ENCODE measurements around the gene LSM2. TPM values are rescaled to one million over a fixed set of nuclear protein-coding genes. Genes with fewer than 3 reads are reported as not detected.

Gene LSM2
- total and polyA plus RNA-seq, 9 of the 15 experiments (the other 6 are each of a cell fraction or from before 2014, with no cell fraction given), result 154 to 407 (median 223) TPM

DNA sequence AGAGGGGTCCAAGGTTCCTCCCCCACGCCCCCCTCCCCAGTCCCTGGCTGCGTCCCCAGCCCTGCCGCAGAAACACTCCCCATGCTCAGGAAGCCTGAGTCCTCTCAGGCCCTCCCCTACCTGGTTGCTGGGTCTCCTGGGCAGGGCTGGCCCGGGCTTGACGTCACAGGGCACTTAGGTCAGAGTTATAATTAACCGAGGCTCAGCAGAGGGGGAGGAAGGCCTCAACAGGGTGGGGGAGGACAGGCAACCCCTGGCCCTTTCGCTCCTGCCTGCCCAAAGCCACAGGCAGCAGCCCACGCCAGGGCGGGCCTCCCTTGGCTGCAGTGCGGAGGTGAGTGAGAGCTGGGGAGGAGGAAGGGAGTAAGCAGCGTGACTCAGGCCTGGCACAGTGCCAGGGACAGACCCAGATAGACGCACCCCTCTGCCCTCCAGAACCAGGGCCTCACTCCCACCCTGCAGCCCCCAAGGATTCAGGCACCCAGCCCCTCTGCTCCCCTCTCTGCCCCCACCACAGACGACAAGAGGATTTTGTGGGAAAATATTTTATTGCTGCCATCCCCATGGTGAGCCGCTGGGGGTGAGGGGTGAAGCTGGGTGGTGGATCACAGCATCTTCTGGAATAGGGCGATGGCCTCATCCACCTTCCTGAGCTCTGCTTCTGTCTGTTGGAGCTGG, 29.6 kb downstream of the LSM2 start, which contains the start of gene VWA7 (continued):
- TF ChIP-seq ZHX1 (conservative IDR thresholded peaks at IDR 0.05; ENCODE audit: low read length) (peak; percentile 81; the same call in 1 of the 2 replicates), YY1 (IDR thresholded peaks at IDR 0.05; ENCODE audit: borderline replicate concordance in 1 of 3, control insufficient read depth in 1 of 3, extremely low read depth in 1 of 3, insufficient read depth in 3 of 3, insufficient read length in 1 of 3, insufficient replicate concordance in 2 of 3, low read depth in 1 of 3, low read length in 2 of 3) (peak in 1 of 3 experiments; percentile 68), TAF1 (IDR thresholded peaks at IDR 0.05; ENCODE audit: control insufficient read depth, extremely low read depth, insufficient read depth, low read length, severe bottlenecking) (peak; percentile 87), FOXA3 (CRISPR knock-in tag; conservative IDR thresholded peaks at IDR 0.05 in 1 of 2, IDR thresholded peaks at IDR 0.05 in 1 of 2) (no peak), ZBTB1 (CRISPR knock-in tag; IDR thresholded peaks at IDR 0.05; ENCODE audit: borderline replicate concordance, low read depth) (peak; percentile 57; the same call in 1 of the 2 replicates), ZNF589 (CRISPR knock-in tag; IDR thresholded peaks at IDR 0.05; ENCODE audit: low read depth) (peak; percentile 80), PML (IDR thresholded peaks at IDR 0.05; ENCODE audit: low read length) (peak; percentile 75), SP1 (CRISPR knock-in tag; IDR thresholded peaks at IDR 0.05) (peak; percentile 68), THAP12 (CRISPR knock-in tag; IDR thresholded peaks at IDR 0.05) (peak; percentile 82; the same call in 1 of the 2 replicates), ZNF134 (CRISPR knock-in tag; conservative IDR thresholded peaks at IDR 0.05) (peak; percentile 20; the same call in 1 of the 2 replicates), PYGO2 (tag; IDR thresholded peaks at IDR 0.05) (peak; percentile 69; the same call in 1 of the 2 replicates), ZBTB26 (CRISPR knock-in tag; IDR thresholded peaks at IDR 0.05) (peak; percentile 43; the same call in 1 of the 2 replicates), CTBP1 (IDR thresholded peaks at IDR 0.05; ENCODE audit: borderline replicate concordance) (peak; percentile 99), ZNF384 (IDR thresholded peaks at IDR 0.05; ENCODE audit: low read depth, low read length) (peak; percentile 48; the same call in 1 of the 2 replicates), NR2C1 (IDR thresholded peaks at IDR 0.05) (no peak), NR2C1 (tag; IDR thresholded peaks at IDR 0.05) (peak; percentile 77), E2F8 (IDR thresholded peaks at IDR 0.05; ENCODE audit: low read depth, partially characterized antibody) (peak; percentile 74)
